Uterus (tissue), 4 donors: ENCODE results near the gene UFC1. TPM values are rescaled to one million over a fixed set of nuclear protein-coding genes. Genes with fewer than 3 reads are reported as not detected.

ENCODE experiments used
- DNase-seq, 2 donors: peaks; one replicate each; pipeline ENCODE4 v3.0.0-alpha.2; 2019 to 2020
- H3K27ac ChIP-seq, 2 donors: fragments of 200-600 bp; sonication (generic); 1 replicate in 1 of 2; 2 replicates in 1 of 2; pipeline ENCODE4 v1.5.1; 2016 to 2018
- H3K27me3 ChIP-seq, 2 donors: fragments of 200-600 bp; sonication (generic); one replicate each; pipeline ENCODE4 v1.5.1; 2018 to 2019; ENCODE audit warnings: control low read depth in 1 of 2
- H3K36me3 ChIP-seq, 2 donors: fragments of 200-600 bp; sonication (generic); one replicate each; pipeline ENCODE4 v1.5.1; 2019; ENCODE audit warnings: control low read depth in 1 of 2
- H3K4me1 ChIP-seq, 2 donors: fragments of 200-600 bp; sonication (generic); one replicate each; pipeline ENCODE4 v1.5.1; 2018 to 2019; ENCODE audit warnings: control low read depth in 1 of 2
- H3K4me3 ChIP-seq, 2 donors: fragments of 200-600 bp; sonication (generic); 1 replicate in 1 of 2; 2 replicates in 1 of 2; pipeline ENCODE4 v1.5.1; 2018 to 2019; ENCODE audit warnings: mild to moderate bottlenecking in 1 of 2
- H3K9me3 ChIP-seq, 2 donors: fragments of 200-600 bp; sonication (generic); one replicate each; pipeline ENCODE4 v1.5.1; 2019; ENCODE audit warnings: control low read depth in 1 of 2
- POLR2A ChIP-seq, 2 donors: fragments of 450-650 bp; IDR thresholded peaks; one replicate each; pipeline ENCODE4 v1.6.1; 2016; ENCODE audit warnings: antibody characterized with exemption in 2 of 2, mild to moderate bottlenecking in 1 of 2, moderate library complexity in 1 of 2
- intact Hi-C: fragments of 100-400 bp; cut with DNase I; formaldehyde crosslinking; loops from one replicate; pipeline ENCODE4 v1.15.1; 2023; ENCODE audit warnings: low total_unique reads
- total RNA-seq, 4 donors: library from RNA; depleted of rRNA in 3 of 4; stranded (reverse); fragments of >200 nt in 3 of 4; gene quantifications; one replicate each; pipeline versions ENCODE4 v1.1.0 to v1.2.4, GENCODE V29; 2014 to 2023
- TF ChIP-seq, protein P1 (sequence below), 4 experiments: fragments of 200-600 bp in 2 of 4; fragments of 450-650 bp in 2 of 4; sonication (generic) in 2 of 4; IDR thresholded peaks; one replicate each; pipeline ENCODE4 v1.5.1; 2016 to 2019; ENCODE audit warnings: antibody characterized with exemption in 4 of 4, mild to moderate bottlenecking in 2 of 4, moderate library complexity in 1 of 4
- donor health status: DM: yes; HTN: yes; CAD: no.

UFC1 gene
- total RNA-seq, 4 donors from 2014 or later = 2.0 to 111 (median 62.9) TPM

DNA sequence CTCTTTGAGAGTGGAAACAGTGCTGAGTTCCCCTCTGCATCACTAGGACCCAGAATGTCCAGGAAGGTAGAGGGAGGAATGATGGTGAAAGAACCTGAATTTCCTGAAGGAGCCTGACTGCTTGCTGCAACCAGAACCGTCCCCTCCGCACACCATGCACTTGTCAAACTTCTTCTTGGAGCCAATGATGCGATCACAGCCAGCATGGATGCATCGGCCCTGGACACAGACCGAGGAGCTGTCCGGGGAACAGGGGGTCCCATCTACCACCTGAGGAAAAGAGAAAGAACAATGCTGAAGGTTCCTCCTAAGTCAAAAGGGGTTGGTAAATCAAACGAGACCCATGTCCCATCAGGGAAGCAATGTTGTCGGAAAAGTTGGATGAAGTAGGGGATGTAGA is 38.2 kb downstream of the UFC1 start:
- no peaks in the 10 kb centered on the region for H3K9me3 ChIP-seq
- H3K4me1 ChIP-seq = peaks cover 3 to 5% of the 10 kb centered on the region in 2 donors
- no peak overlapping the region for H3K27ac ChIP-seq
- H3K27me3 ChIP-seq = no peaks in the 10 kb centered on the region
- no peak for TF ChIP-seq POLR2A (IDR thresholded peaks at IDR 0.05)
- TF ChIP-seq, protein P1, sequence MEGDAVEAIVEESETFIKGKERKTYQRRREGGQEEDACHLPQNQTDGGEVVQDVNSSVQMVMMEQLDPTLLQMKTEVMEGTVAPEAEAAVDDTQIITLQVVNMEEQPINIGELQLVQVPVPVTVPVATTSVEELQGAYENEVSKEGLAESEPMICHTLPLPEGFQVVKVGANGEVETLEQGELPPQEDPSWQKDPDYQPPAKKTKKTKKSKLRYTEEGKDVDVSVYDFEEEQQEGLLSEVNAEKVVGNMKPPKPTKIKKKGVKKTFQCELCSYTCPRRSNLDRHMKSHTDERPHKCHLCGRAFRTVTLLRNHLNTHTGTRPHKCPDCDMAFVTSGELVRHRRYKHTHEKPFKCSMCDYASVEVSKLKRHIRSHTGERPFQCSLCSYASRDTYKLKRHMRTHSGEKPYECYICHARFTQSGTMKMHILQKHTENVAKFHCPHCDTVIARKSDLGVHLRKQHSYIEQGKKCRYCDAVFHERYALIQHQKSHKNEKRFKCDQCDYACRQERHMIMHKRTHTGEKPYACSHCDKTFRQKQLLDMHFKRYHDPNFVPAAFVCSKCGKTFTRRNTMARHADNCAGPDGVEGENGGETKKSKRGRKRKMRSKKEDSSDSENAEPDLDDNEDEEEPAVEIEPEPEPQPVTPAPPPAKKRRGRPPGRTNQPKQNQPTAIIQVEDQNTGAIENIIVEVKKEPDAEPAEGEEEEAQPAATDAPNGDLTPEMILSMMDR (IDR thresholded peaks at IDR 0.05) = no peak
- DNase-seq = no peak
- intact Hi-C loops = no loop called here
- no peak overlapping the region for H3K4me3 ChIP-seq
- H3K36me3 ChIP-seq = no peaks in the 10 kb centered on the region

DNA sequence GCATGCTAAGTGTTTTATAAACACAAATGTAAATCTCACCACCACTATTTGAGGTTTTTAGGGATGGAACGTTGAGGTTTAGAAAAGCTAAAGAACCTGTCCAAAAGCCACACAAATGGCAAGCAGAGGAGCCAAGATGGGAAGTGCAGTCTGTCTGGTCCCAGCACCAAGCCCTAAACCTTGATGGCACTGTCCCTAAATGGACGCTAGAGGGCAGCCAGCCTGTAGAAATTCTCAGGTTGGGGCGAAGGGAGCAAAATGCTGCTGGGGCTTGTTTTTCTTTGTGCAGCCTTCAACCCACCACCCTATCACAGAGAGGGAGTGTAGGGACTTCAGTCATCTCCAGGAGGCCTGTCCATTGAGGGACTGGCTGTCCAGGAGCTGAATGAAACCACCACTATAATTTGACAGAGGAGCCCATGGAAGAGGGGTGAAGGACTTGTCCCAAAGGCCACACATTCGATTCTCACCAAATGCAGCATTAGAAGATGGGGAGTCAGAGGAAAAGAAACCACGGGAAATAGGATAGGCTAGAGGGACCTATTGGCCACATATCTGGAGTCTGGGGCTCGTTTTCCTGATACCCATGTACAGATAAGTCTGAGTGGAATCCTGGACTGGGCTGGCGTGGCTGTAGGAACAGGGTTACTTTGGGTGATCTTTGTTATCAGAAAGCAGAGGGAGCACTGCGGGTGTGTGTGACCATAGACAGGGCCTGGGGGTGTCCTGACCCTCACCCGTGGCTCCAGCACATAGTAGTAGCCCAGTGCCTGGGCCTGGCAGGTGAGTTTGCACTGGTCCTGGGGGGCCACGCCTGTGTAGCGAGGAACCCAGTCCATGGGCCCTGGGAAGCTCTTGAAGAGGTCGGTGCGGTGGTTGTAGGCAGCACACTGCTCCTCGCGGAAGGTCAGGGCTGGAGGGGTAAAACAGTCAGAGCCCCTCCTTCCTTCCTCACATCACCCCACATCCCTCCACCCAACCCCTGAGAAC is 39.0 kb downstream of the UFC1 start:
- H3K27me3 ChIP-seq = no peaks in the 10 kb centered on the region
- no peak for TF ChIP-seq POLR2A (IDR thresholded peaks at IDR 0.05)
- TF ChIP-seq, protein P1 (IDR thresholded peaks at IDR 0.05) = peak; percentile 70 to 86 (median 84)
- H3K9me3 ChIP-seq = no peaks in the 10 kb centered on the region
- intact Hi-C loops = no loop called here
- peaks cover 3 to 6% of the 10 kb centered on the region in 2 donors for H3K4me1 ChIP-seq
- no peaks in the 10 kb centered on the region for H3K36me3 ChIP-seq
- no peak overlapping the region for H3K4me3 ChIP-seq
- peak overlapping the region; percentile 42 to 43 for H3K27ac ChIP-seq
- peak; percentile 55 to 68 for DNase-seq

- H3K9me3 ChIP-seq = no peaks in the 10 kb centered on the region
- peak overlapping the region in 1 of 2 donors; percentile 43 for H3K27ac ChIP-seq
- H3K36me3 ChIP-seq = no peaks in the 10 kb centered on the region
- intact Hi-C loops = no loop called here
- H3K4me3 ChIP-seq = no peak overlapping the region
- TF ChIP-seq POLR2A (IDR thresholded peaks at IDR 0.05) = no peak
- TF ChIP-seq, protein P1 (IDR thresholded peaks at IDR 0.05) = peak in 2 of 4 experiments; percentile 13 to 39
- peaks cover 6 to 9% of the 10 kb centered on the region in 2 donors for H3K4me1 ChIP-seq
- no peaks in the 10 kb centered on the region for H3K27me3 ChIP-seq
- no peak for DNase-seq
Observed at GRCh38 chr1:161193561-161194235, 39.9 kb downstream of the UFC1 start.

DNA sequence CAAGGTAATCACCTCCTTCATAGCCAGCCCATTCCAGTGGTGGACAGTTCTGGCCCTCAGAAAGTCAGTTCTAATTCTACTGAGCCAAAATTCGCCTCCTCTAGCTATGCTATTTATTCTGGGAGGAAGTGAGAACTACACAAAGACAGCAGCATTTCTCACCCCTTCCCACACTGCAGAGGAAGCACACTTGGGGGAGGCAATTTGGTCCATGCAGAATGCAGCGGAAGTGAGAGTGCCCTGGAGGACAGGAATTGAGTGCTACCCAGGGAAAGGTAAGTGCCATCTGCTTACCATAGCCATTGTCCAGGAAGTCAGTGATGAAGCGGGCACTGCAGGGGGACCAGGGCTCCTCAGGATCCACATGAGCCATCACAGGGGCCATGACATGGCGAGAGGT is 41.4 kb downstream of the UFC1 start:
- DNase-seq = no peak
- no peak overlapping the region for H3K27ac ChIP-seq
- no peaks in the 10 kb centered on the region for H3K36me3 ChIP-seq
- no peak overlapping the region for H3K4me3 ChIP-seq
- TF ChIP-seq, protein P1 (IDR thresholded peaks at IDR 0.05) = no peak
- no peak for TF ChIP-seq POLR2A (IDR thresholded peaks at IDR 0.05)
- peaks cover 11 to 19% of the 10 kb centered on the region in 2 donors for H3K4me1 ChIP-seq
- intact Hi-C loops = no loop called here
- H3K9me3 ChIP-seq = no peaks in the 10 kb centered on the region
- H3K27me3 ChIP-seq = no peaks in the 10 kb centered on the region

DNA sequence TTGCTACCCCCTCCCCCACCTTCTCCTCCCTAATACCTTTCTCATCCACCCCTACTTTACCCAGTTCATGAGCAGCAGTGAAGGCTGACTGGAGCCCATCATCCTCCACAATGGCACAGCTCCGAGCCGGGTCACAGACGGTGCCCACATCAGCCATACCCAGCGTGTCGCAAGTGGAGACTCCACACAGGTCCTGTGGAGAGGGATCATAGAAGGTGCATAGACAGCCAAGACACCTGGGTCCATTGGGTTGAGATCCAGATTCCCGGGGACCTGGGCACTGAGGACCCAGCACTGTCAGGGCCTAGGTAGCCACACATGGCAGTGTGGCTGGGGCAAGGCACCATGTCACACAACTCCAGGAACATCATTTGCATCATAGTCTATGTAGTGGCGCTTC is 42.3 kb downstream of the UFC1 start:
- no peaks in the 10 kb centered on the region for H3K9me3 ChIP-seq
- peaks cover 17 to 29% of the 10 kb centered on the region in 2 donors for H3K4me1 ChIP-seq
- no peaks in the 10 kb centered on the region for H3K27me3 ChIP-seq
- DNase-seq = no peak
- no peaks in the 10 kb centered on the region for H3K36me3 ChIP-seq
- H3K4me3 ChIP-seq = peak overlapping the region in 1 of 2 donors; percentile 40
- intact Hi-C loops = no loop called here
- peak overlapping the region; percentile 98 to 99 for H3K27ac ChIP-seq
- no peak for TF ChIP-seq POLR2A (IDR thresholded peaks at IDR 0.05)
- TF ChIP-seq, protein P1 (IDR thresholded peaks at IDR 0.05) = no peak
